GM04503 (cell line): Measurements from ENCODE around the gene UBXN7.
"Not testable (repeated sequence)": the region's sequence is repeated elsewhere in the genome, so short reads cannot be mapped to it uniquely, and the experiment has no call there.

ENCODE experiments used
- DNase-seq: peaks from one replicate; pipeline ENCODE4 v3.0.0-alpha.2; 2012; ENCODE audit warnings: low read depth

UBXN7 gene, protein sequence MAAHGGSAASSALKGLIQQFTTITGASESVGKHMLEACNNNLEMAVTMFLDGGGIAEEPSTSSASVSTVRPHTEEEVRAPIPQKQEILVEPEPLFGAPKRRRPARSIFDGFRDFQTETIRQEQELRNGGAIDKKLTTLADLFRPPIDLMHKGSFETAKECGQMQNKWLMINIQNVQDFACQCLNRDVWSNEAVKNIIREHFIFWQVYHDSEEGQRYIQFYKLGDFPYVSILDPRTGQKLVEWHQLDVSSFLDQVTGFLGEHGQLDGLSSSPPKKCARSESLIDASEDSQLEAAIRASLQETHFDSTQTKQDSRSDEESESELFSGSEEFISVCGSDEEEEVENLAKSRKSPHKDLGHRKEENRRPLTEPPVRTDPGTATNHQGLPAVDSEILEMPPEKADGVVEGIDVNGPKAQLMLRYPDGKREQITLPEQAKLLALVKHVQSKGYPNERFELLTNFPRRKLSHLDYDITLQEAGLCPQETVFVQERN

GRCh38 chr3:196432137-196432879 is at the start of gene UBXN7:
TSS of gene UBXN7 (minus strand) at chr3:196432427. CDS start at chr3:196432399, 28 bp downstream.
- DNase-seq = peak; percentile 66

- no peak for DNase-seq
Observed at GRCh38 chr3:196477678-196478077, 45.5 kb upstream of the UBXN7 start.

GRCh38 chr3:196472286-196472685 is 40.1 kb upstream of the UBXN7 start:
- no peak for DNase-seq

DNA sequence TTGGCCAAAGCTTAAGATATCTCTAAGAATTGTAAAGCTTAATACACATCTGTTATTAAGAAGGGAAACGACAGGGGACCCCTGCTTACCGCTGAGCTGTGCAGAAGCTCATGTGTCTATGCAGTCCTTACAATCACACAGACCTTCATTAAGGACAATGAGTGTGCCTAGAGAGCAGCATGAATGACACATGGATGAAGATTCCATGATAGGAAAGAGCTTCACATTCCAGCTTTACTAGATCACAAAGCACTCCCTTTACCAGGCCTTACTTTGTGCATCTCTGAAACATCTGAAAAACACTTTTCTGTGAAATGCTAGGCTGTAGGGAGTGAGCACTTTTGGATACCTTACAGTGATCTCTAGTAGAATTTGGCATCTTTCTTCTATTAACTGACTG is 39.3 kb upstream of the UBXN7 start:
- DNase-seq = peak; percentile 26

GRCh38 chr3:196470182-196470581 is 38.0 kb upstream of the UBXN7 start:
- not testable (repeated sequence) for DNase-seq

GRCh38 chr3:196463804-196464203 is 31.6 kb upstream of the UBXN7 start:
- DNase-seq = no peak

DNA sequence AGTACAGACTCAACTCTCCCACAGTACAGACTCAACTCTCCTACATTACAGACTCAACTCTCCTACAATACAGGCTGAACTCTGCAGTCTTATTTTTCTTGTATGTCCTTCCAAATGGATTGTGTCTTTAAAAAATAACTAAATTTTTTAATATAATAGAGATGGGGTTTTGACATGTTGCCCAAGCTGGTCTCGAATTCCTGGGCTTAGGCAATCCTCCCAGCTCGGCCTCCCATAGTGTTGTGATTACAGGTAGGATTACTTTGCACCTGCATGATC is 31.2 kb upstream of the UBXN7 start:
- no peak for DNase-seq

- DNase-seq = not testable (repeated sequence)
Observed at GRCh38 chr3:196462680-196463477, 30.7 kb upstream of the UBXN7 start.

GRCh38 chr3:196458063-196458462 is 25.8 kb upstream of the UBXN7 start:
- DNase-seq = no peak

DNA sequence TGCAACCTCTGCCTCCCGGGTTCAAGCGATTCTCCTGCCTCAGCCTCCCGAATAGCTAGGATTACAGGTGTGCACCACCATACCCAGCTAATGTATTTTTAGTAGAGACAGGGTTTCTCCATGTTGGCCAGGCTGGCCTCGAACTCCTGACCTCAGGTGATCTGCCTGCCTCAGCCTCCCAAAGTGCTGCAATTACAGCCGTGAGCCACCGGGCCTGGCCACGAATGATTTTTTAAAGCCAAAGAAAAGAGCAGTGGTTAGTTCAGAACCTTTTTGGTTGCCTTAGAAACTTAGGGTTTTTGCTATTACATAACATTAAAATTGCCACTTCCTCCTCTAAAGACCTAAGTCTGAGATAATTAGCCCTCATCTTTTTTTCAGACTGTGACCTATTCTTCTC is 25.2 kb upstream of the UBXN7 start:
- DNase-seq = not testable (repeated sequence)

DNA sequence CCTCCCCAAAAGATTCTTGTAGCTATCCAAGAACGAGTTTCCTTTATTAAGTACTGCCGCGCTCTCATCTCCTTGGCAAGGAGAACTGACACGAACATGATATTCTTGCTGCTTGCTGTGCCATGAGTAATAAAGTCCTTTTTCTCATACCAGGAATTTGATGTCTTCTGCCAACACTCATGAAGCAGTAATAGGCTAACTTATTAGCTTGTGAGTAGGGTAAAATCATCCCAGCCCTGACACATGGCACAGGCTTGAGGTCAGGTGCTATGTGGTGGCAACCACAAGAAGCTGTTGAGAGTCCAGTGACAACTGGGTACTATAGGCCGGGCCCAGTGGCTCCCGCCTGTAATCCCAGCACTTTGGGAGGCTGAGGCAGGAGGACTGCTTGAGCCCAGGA is 22.7 kb upstream of the UBXN7 start:
- no peak for DNase-seq

GRCh38 chr3:196445391-196445790 is 13.2 kb upstream of the UBXN7 start:
- not testable (repeated sequence) for DNase-seq

DNA sequence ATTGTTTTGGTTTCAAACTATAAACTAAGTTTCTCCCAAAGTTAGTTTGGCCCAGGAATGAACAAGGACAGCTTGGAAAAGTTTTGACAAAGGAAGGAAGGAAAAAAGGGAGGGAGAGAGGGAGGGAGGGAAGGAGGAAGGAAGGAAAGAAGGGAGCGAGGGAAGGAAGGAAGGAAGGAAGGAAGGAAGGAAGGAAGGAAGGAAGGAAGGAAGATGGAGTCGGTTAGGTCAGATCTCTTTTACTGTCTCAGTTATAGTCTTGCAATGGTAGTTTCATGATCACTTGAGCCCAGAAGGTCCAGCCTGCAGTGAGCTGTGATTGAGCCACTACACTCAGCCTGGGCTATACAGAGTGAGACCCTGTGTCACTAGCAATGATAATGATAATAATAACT is 12.3 kb upstream of the UBXN7 start:
- DNase-seq = no peak

GRCh38 chr3:196440696-196441095 is 8.5 kb upstream of the UBXN7 start:
- DNase-seq = no peak

- peak; percentile 69 for DNase-seq
Observed at GRCh38 chr3:196440041-196440537, 7.9 kb upstream of the UBXN7 start.

GRCh38 chr3:196431181-196432136 is 768 bp downstream of the UBXN7 start:
- no peak for DNase-seq

- DNase-seq = no peak
Observed at GRCh38 chr3:196428041-196428440, 4.2 kb downstream of the UBXN7 start.

DNA sequence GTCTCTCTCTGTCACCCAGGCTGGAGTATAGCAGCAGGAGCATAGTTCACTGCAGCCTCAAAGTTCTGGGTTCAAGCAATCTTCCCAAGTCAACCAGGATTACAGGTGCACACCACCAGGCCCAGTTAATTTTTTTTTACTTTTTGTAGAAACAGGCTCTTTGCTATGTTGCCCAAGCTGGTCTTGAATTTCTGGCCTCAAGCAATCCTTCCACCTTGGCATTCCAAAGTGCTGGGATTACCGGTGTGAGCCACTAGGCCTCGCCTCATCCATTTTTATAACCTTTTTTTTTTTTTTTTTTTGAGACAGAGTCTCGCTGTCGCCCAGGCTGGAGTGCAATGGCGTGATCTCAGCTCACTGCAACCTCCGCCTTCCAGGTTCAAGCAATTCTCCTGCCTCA is 7.8 kb downstream of the UBXN7 start:
- DNase-seq = not testable (repeated sequence)

DNA sequence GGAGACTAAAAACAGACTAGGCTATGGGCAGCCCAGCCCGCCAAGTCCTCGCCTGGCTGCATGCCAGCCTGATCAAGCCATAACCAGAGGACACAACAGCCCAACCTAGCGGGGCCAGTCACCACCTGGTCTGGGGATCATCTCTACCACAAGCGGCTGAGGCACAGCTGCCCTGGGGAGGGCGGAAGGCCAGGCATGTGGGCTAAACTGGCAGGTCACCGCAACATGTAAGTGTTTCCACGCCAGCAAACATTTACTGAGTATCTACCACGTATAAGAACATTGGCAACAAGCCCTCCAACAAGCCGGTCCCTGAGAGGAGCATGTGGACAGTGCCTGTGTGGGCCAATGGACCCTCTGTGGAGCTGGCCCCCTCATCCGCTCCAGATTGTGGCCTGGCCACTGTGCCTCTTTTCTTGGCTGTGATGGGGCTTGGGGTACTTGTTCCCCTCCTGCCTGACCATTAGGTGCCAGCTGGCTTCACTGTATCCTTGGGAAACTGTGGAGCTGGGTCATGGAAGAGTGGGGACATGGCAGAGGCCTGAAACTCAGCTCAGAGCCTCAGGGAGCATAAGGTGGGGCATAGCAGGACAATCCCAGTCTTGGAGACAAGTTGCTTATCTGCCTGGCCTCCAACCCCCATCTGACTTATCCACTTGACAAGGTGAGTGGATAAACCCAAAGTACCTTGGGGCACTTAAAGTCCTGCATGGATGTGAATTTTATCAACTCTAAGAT is 9.0 kb downstream of the UBXN7 start:
- DNase-seq = no peak

DNA sequence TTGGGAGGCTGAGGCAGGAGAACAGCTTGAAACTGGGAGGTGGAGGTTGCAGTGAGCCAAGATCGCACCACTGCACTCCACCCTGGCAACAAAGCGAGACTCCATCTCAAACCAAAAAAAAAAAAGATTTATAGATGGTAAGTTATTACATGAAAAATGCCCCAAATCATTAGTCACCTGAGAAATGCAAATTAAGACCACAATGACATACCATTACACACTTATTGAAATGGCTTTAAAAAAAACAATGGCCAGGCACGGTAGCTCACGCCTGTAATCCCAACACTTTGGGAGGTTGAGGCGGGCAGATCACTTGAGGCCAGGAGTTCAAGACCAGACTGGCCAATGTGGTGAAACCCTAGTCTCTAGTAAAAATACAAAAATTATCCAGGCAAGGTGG is 10.6 kb downstream of the UBXN7 start:
- DNase-seq = not testable (repeated sequence)
